ENCODE data around the gene TBX10.

- TF ChIP-seq, protein P1, sequence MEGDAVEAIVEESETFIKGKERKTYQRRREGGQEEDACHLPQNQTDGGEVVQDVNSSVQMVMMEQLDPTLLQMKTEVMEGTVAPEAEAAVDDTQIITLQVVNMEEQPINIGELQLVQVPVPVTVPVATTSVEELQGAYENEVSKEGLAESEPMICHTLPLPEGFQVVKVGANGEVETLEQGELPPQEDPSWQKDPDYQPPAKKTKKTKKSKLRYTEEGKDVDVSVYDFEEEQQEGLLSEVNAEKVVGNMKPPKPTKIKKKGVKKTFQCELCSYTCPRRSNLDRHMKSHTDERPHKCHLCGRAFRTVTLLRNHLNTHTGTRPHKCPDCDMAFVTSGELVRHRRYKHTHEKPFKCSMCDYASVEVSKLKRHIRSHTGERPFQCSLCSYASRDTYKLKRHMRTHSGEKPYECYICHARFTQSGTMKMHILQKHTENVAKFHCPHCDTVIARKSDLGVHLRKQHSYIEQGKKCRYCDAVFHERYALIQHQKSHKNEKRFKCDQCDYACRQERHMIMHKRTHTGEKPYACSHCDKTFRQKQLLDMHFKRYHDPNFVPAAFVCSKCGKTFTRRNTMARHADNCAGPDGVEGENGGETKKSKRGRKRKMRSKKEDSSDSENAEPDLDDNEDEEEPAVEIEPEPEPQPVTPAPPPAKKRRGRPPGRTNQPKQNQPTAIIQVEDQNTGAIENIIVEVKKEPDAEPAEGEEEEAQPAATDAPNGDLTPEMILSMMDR (IDR thresholded peaks at IDR 0.05) = no peak
- no peak for TF ChIP-seq POLR2A (IDR thresholded peaks at IDR 0.05; ENCODE audit: low read depth)
- TF ChIP-seq POLR2AphosphoS5 (IDR thresholded peaks at IDR 0.05) = no peak
- TF ChIP-seq EP300 (IDR thresholded peaks at IDR 0.05) = no peak
These were observed 33.5 kb downstream of the TBX10 start for GRCh38 chr11:67606093-67606491.
